Measurements from ENCODE around the gene TCEAL1.
"Not testable (repeated sequence)": the region's sequence is repeated elsewhere in the genome, so short reads cannot be mapped to it uniquely, and the experiment has no call there.

TCEAL1 gene, protein sequence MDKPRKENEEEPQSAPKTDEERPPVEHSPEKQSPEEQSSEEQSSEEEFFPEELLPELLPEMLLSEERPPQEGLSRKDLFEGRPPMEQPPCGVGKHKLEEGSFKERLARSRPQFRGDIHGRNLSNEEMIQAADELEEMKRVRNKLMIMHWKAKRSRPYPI

DNA sequence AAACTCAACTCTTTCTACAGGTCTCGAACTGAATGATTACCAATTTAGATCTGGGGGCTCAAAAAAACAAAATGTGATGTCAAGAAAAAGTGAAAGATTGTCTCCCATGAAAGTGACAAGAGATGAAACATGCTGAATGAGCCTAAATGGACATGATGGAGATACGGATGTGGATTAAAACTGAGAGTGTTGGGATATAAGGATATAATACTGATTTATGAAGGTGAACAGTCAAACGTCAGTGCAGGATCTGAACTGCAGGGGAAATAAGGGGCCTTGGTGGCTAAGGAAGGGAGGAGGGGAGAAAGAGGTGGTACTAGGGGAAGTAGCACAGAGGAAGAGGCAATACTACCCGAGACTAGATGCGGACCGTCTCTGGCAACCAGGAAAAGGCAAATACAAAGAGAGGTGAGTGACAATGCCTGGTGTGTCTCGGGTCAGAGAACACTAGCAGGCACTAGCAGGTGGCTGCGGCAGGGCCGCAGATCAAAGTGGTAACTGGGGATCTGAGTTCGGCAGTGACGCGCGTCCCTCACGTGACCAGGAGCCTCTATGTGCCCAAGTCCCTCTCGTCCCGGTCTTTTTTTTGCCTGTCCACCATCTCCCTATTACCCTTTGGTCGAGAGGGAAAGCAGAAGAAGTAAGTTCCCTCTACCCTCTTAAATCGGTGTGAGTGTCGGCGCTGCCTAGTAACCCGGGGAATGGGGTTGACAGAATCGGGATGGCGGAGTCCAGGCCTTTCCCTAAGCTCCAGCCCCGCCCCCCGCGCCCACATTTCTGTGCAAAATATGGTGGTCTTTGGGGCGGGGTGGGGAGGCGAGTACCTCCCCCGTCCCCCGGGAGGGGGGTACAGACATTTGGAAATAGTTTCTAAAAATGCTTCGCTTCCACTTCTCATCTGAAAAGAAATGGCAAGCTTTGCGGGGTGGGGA, at the start of gene TCEAL1:
Gene TCEAL1, plus strand, starts transcription at position 590 of the 932 bp plus-strand sequence. CDS start 942 bp downstream, outside the sequence.
- Mint-ChIP-seq H3K27ac (peak within 1 kb of the TSS; percentile 82), H3K27me3 (peaks cover 21% of the 10 kb centered on the region), H3K36me3 (ENCODE audit: low read depth) (no peaks in the 10 kb centered on the region), H3K9me3 (no peaks in the 10 kb centered on the region), H3K4me1 (ENCODE audit: low read depth) (peaks cover 19% of the 10 kb centered on the region), H3K4me3 (peak within 1 kb of the TSS; percentile 82)
- DNase-seq: peak; percentile 59

DNA sequence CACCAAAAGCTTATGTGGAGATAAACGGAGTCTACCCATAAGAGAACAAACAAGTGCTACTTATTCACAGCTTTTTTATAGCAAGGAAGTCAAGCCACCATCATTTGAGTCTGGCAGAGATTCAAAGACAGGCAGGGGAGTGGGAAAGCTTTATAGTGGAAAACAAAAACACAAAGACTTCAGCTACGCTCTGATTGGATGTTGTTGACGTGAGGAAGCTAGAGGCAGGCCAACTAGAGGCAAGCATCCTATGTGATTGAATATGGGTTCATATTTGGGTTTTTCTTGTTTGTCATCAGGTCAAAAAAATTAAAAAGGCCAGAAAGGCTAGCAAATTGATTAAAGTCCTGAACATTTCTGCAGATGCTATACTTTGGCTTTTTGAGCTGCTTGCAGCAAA, 44.2 kb upstream of the TCEAL1 start:
- H3K27ac Mint-ChIP-seq: no peak overlapping the region
- peaks cover 10% of the 10 kb centered on the region for H3K4me1 Mint-ChIP-seq (ENCODE audit: low read depth)
- DNase-seq: no peak
- H3K4me3 Mint-ChIP-seq: peak overlapping the region; percentile 86
- H3K9me3 Mint-ChIP-seq: no peaks in the 10 kb centered on the region
- H3K36me3 Mint-ChIP-seq (ENCODE audit: low read depth): peaks cover 7% of the 10 kb centered on the region
- peaks cover 42% of the 10 kb centered on the region for H3K27me3 Mint-ChIP-seq

DNA sequence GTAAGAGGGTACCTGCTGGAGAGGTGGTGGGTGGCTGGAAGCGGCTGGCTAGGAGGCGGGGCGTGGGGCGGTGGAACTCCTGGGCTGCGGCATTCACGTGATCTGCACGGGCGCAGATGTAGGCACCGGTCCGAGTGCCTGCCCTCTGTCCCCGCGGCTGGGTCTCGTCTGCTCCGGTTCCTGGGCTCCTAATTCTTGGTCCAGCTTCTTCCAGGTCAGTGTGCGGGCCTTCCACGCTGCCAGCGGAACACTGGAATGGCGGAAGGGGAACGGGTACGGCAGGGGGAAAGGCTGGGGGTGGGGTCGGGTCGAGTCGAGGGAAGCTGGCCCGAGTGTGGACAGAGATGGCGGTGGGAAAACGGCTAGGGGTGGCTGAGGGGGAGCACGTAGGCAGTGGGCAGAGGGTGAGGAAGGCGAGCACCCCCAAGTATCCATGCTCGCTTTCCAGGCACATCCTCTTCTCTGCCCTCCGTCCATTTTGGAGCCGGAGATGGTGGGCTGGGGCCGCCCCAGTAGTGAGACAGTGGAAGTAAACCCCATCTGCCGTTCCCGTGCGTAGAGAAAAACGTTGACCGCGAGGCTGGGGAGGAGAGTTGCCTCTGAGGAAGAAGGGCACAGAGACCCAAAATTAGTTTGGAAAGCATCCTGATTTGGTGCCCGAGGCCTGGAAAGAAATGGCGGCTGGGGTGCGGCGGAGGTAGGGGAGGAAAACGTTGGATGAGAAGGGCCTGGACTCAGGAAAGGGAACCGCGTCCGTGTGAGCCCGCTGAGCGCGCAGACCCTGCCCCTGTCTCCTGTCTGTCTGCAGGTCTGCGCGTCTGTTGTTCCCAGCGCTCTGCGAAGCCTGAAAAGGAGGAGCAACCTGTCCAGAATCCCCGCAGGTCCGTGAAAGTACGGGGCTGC, 43.1 kb upstream of the TCEAL1 start, which contains the start of gene TCEAL4:
Gene TCEAL4, plus strand, starts transcription at position 105 of the 903 bp plus-strand sequence. CDS start 1,161 bp downstream, outside the sequence.
- Mint-ChIP-seq H3K36me3 (ENCODE audit: low read depth) (peaks cover 7% of the 10 kb centered on the region), H3K9me3 (no peaks in the 10 kb centered on the region), H3K4me1 (ENCODE audit: low read depth) (peaks cover 13% of the 10 kb centered on the region), H3K27ac (peak within 1 kb of the TSS; percentile 87), H3K27me3 (peaks cover 37% of the 10 kb centered on the region), H3K4me3 (peak within 1 kb of the TSS; percentile 86)
- DNase-seq: peak; percentile 61

DNA sequence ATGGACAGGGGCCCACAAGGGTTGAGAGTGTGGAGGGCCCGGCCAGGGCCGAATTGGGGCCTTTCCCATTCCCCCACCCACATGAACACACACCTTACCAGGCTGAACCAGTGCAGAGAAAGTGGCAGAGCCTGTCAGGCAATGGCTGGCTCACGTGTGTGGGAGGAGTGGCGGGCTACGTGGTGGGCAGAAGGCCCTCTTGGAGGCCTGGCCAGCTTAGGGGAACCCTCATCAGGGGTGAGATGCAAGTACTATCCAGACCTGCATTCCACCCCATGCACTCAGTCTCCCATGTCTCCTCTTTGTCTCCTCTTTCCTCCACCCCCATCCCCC, 42.5 kb upstream of the TCEAL1 start:
- Mint-ChIP-seq H3K27ac (peak overlapping the region; percentile 87), H3K27me3 (peaks cover 31% of the 10 kb centered on the region), H3K9me3 (no peaks in the 10 kb centered on the region), H3K36me3 (ENCODE audit: low read depth) (peaks cover 7% of the 10 kb centered on the region), H3K4me1 (ENCODE audit: low read depth) (peaks cover 14% of the 10 kb centered on the region), H3K4me3 (peak overlapping the region; percentile 86)
- no peak for DNase-seq

DNA sequence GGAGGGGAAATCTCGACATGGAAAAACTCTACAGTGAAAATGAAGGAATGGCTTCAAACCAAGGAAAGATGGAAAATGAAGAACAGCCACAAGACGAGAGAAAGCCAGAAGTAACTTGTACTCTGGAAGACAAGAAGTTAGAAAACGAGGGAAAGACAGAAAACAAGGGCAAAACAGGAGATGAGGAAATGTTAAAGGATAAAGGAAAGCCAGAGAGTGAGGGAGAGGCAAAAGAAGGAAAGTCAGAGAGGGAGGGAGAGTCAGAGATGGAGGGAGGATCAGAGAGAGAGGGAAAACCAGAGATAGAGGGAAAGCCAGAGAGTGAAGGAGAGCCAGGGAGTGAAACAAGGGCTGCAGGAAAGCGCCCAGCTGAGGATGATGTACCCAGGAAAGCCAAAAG, 42.1 kb upstream of the TCEAL1 start:
- peaks cover 27% of the 10 kb centered on the region for H3K27me3 Mint-ChIP-seq
- H3K27ac Mint-ChIP-seq: no peak overlapping the region
- H3K4me3 Mint-ChIP-seq: peak overlapping the region; percentile 86

DNA sequence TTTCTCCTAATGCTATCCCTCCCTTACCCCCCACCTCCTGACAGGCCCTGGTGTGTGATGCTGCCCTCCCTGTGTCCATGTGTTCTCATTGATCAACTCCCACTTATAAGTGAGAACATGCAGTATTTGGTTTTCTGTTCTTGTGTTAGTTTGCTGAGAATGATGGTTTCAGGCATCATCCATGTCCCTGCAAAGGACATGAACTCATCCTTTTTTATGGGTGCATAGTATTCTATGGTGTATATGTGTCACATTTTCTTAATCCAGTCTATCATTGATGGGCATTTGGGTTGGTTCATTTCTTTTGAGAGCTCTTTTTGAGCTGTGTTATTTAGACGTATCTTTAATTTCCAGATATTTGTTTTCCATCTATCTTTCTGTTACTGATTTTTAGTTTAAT, 36.5 kb upstream of the TCEAL1 start:
- H3K4me1 Mint-ChIP-seq (ENCODE audit: low read depth); H3K27me3 Mint-ChIP-seq; H3K36me3 Mint-ChIP-seq (ENCODE audit: low read depth); DNase-seq; H3K9me3 Mint-ChIP-seq; H3K27ac Mint-ChIP-seq; H3K4me3 Mint-ChIP-seq: not testable (repeated sequence)

More for the DNA sequence above, 42.1 kb upstream of the TCEAL1 start:
- Mint-ChIP-seq H3K9me3 (no peaks in the 10 kb centered on the region), H3K4me1 (ENCODE audit: low read depth) (peaks cover 14% of the 10 kb centered on the region), H3K36me3 (ENCODE audit: low read depth) (peaks cover 7% of the 10 kb centered on the region)
- no peak for DNase-seq

DNA sequence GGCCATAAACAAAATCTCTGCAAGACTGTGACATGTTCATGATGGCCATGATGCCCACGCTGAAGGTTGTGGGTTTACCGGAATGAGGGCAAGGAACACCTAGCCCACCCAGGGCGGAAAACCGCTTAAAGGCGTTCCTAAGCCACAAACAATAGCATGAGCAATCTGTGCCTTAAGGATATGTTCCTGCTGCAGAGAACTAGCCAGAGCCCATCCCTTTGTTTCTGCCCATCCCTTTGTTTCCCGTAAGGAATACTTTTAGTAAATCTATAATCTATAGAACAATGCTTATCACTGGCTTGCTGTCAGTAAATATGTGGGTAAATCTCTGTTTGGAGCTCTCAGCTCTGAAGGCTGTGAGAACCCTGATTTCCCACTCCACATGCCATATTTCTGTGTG, 33.6 kb upstream of the TCEAL1 start:
- H3K27ac Mint-ChIP-seq: not testable (repeated sequence)

DNA sequence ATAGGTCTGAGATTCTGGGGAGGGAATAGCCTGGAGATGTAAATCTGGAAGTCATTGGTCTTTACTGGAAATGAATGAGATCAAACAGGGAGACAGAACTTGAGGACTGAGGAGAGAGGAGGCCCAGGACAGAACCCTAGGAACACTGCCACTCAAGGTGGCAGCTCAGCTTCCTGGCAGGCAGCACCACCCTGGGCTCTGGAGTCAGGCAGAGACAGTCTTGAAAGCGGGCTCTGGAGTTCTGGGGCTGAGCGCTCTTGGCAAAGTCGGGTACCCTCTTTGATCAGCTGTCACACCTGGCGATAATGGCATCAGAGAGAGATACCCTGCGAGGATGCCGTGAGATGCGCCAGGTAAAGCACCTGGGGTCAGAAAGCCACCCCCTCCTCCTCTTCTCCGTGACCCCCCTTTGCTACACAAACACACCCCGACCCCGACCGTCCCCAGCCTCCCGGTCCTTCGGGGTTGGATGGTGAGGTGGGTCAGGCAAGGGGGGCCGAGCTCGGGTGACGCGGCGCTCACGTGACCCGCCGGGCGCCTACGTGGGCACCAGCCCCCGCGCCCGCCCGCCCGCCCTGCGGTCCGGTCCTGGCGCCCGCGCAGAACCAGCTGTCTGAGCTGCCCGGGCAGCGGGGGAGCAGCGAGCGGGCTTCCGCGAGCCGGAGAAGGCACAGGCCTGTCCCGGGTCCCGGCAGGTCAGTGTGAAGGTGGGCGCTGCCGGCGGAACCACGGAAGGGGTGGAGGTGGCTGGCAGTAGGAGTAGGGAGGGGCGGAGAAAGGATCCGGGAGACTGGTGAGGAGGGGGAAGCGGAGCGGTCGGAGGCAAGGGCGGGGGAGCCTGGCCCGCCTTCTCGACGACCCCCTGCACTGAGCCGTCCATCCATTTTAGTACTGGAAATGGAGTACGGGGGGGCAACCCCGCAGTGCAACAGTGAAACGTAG, 21.1 kb upstream of the TCEAL1 start, which contains the start of gene TCEAL3:
Gene TCEAL3, plus strand, starts transcription at position 600 of the 942 bp plus-strand sequence. CDS start 1,102 bp downstream, outside the sequence.
- peak within 1 kb of the TSS; percentile 76 for H3K4me3 Mint-ChIP-seq
- H3K27ac Mint-ChIP-seq: peak within 1 kb of the TSS; percentile 60
- peak; percentile 62 for DNase-seq

More for the DNA sequence above, 33.6 kb upstream of the TCEAL1 start:
- H3K36me3 Mint-ChIP-seq (ENCODE audit: low read depth); H3K27me3 Mint-ChIP-seq; DNase-seq; H3K4me1 Mint-ChIP-seq (ENCODE audit: low read depth); H3K4me3 Mint-ChIP-seq; H3K9me3 Mint-ChIP-seq: not testable (repeated sequence)

DNA sequence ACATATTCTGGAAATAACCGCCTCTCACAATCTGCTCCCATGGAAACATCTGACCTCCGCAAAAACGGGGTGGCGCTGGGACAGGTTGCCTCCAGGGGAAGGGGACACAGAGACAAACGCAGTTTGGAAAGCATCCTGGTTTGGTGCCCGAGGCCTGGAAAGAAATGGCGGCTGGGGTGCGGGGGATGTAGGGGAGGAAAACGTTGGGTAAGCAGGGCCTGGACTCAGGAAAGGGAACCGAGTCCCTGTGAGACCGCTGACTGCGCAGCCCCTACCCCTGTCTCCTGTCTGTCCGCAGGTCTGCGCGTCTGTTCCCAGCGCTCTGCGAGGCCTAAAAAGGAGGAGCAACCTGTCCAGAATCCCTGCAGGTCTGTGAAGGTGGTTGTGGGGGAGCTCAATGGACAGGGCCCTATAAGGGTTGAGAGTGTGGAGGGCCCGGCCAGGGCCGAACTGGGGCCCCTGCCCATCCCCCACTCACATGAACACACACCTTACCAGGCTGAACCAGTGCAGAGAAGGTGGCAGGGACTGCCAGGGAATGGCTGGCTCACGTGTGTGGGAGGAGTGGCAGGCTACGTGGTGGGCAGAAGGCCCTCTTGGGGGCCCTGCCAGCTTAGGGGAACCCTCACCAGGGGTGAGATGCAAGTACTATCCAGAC, 20.3 kb upstream of the TCEAL1 start:
- DNase-seq: peak; percentile 37
- no peaks in the 10 kb centered on the region for H3K36me3 Mint-ChIP-seq (ENCODE audit: low read depth)
- peaks cover 46% of the 10 kb centered on the region for H3K27me3 Mint-ChIP-seq
- H3K27ac Mint-ChIP-seq: peak overlapping the region; percentile 60
- peaks cover 4% of the 10 kb centered on the region for H3K4me1 Mint-ChIP-seq (ENCODE audit: low read depth)
- H3K9me3 Mint-ChIP-seq: no peaks in the 10 kb centered on the region
- peak overlapping the region; percentile 76 for H3K4me3 Mint-ChIP-seq

More for the DNA sequence above, 21.1 kb upstream of the TCEAL1 start, which contains the start of gene TCEAL3:
- Mint-ChIP-seq H3K36me3 (ENCODE audit: low read depth) (no peaks in the 10 kb centered on the region), H3K27me3 (peaks cover 51% of the 10 kb centered on the region), H3K9me3 (no peaks in the 10 kb centered on the region), H3K4me1 (ENCODE audit: low read depth) (peaks cover 4% of the 10 kb centered on the region)

DNA sequence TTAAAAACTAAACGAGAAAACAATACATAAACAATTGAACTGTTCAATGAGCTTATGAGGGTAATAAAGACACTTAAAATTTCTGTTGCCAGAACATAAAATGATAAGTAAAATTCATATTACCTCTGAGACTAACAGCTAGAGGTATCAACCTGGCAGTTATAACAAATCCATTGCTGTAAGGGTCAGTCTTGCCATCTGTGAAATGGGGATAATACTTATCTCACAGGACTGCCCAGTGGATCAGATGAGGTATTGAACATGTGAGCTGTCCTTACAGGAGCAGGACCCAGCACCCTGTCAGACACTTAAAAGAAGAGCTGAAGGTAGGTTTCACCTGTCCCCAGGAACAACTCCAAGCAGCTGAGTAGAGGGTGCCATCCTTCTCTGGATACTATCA, 18.5 kb upstream of the TCEAL1 start:
- no peaks in the 10 kb centered on the region for H3K36me3 Mint-ChIP-seq (ENCODE audit: low read depth)
- peaks cover 4% of the 10 kb centered on the region for H3K4me1 Mint-ChIP-seq (ENCODE audit: low read depth)
- no peak for DNase-seq
- H3K4me3 Mint-ChIP-seq: no peak overlapping the region
- H3K9me3 Mint-ChIP-seq: no peaks in the 10 kb centered on the region
- H3K27ac Mint-ChIP-seq: no peak overlapping the region
- H3K27me3 Mint-ChIP-seq: peaks cover 39% of the 10 kb centered on the region

DNA sequence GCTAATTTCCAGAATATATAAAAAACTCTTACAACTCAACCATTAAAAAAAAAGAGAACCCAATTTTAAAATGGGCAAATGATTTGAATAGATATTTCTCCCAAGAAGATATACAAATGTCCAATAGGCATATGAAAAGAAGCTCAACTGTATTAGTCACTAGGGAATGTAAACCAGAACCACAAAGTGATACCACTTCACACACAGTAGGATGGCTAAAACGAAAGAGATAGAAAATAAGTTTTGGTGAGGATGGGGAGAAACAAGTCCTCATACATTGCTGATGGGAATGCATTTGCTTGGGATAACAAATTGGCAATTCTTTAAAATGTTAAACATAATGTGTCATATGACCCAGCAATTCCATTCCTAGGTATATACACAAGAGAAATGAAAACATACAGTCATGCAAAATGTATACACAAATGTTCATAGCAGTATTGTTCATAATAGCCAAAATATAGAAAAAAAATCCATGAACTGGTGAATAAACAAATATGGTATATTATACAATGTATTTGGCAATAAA, 15.3 kb upstream of the TCEAL1 start:
- Mint-ChIP-seq H3K36me3 (ENCODE audit: low read depth) (no peaks in the 10 kb centered on the region), H3K27me3 (peaks cover 15% of the 10 kb centered on the region), H3K27ac (no peak overlapping the region), H3K9me3 (no peaks in the 10 kb centered on the region), H3K4me1 (ENCODE audit: low read depth) (no peaks in the 10 kb centered on the region), H3K4me3 (no peak overlapping the region)
- DNase-seq: no peak

DNA sequence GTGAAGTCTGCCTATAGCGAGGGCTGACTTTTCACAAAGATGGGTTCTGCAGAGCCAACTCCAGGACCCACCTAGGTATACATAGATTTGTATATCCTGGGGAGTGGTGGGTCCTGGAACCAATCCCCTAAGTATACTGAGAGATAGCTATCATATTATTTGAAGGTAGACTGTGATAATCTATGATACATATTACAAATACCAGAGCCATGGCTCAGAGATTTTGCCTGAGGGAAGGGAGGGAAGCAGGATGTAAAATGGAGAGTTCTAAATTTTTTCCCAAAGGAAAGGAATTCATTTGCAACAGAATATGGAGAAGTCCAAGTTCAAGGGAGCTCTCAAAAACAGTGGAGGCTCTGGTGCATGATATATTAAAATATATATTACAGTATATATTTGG, 13.8 kb upstream of the TCEAL1 start:
- H3K4me3 Mint-ChIP-seq: no peak overlapping the region
- H3K27me3 Mint-ChIP-seq: peaks cover 4% of the 10 kb centered on the region
- H3K4me1 Mint-ChIP-seq (ENCODE audit: low read depth): no peaks in the 10 kb centered on the region
- H3K9me3 Mint-ChIP-seq: no peaks in the 10 kb centered on the region
- DNase-seq: no peak
- no peak overlapping the region for H3K27ac Mint-ChIP-seq
- H3K36me3 Mint-ChIP-seq (ENCODE audit: low read depth): no peaks in the 10 kb centered on the region
